Measurements from ENCODE around the gene MYH3. TPM values are rescaled to one million over a fixed set of nuclear protein-coding genes. Genes with fewer than 3 reads are reported as not detected.

MYH3 gene
- total RNA-seq, 2 experiments from 2014 or later: 1.8 to 4.1 TPM

GRCh38 chr17:10683853-10684252 is 26.7 kb upstream of the MYH3 start:
- DNase-seq (no peak), ATAC-seq (no peak)
- TF ChIP-seq, protein P1, sequence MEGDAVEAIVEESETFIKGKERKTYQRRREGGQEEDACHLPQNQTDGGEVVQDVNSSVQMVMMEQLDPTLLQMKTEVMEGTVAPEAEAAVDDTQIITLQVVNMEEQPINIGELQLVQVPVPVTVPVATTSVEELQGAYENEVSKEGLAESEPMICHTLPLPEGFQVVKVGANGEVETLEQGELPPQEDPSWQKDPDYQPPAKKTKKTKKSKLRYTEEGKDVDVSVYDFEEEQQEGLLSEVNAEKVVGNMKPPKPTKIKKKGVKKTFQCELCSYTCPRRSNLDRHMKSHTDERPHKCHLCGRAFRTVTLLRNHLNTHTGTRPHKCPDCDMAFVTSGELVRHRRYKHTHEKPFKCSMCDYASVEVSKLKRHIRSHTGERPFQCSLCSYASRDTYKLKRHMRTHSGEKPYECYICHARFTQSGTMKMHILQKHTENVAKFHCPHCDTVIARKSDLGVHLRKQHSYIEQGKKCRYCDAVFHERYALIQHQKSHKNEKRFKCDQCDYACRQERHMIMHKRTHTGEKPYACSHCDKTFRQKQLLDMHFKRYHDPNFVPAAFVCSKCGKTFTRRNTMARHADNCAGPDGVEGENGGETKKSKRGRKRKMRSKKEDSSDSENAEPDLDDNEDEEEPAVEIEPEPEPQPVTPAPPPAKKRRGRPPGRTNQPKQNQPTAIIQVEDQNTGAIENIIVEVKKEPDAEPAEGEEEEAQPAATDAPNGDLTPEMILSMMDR (IDR thresholded peaks at IDR 0.05): peak; percentile 67
- intact Hi-C loops (cut with micrococcal nuclease): no loop called here
- POLR2A ChIA-PET: interaction anchor here (0.7 kb wide), 1 partner anchor 11 kb away, joined by 3 read pairs; no protein-coding TSS in a partner anchor
- peaks cover 54% of the 10 kb centered on the region for H3K36me3 Mint-ChIP-seq (ENCODE audit: low read depth)
- H3K4me3 Mint-ChIP-seq: no peak overlapping the region
- no peaks in the 10 kb centered on the region for H3K27me3 Mint-ChIP-seq
- no peak overlapping the region for H3K27ac Mint-ChIP-seq
- H3K4me1 Mint-ChIP-seq (ENCODE audit: low read depth): peaks cover 6% of the 10 kb centered on the region
- CTCF ChIA-PET: interaction anchor here (0.7 to 4.9 kb wide), 13 partner anchors 8 to 155 kb away, joined by 3 to 37 read pairs (median 4); no protein-coding TSS in a partner anchor
- no peaks in the 10 kb centered on the region for H3K9me3 Mint-ChIP-seq

GRCh38 chr17:10681866-10682446 is 24.8 kb upstream of the MYH3 start:
- POLR2A ChIA-PET: no interaction called here

DNA sequence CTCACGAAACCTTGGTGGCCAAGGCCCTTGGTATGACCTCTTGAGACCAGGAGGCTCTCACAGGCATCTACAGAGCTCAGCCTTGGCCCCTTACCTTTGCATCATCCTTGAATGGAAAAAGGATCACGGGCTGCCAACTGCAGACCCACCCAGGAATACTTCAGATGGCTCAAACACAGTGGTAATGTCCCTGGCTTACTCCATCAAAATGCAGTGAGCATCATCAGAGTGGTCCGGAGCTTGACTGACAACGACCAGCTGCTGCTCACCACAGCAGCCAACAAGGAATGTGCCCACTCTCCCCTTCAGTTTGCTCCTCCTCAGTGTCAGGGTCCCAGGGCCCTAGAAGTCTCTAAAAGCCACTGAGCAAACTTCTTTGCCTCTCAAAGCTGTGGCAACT is 17.6 kb upstream of the MYH3 start:
- CTCF ChIA-PET: interaction anchor here (0.9 to 1.4 kb wide), 4 partner anchors 9 to 57 kb away, joined by 3 read pairs; no protein-coding TSS in a partner anchor
- TF ChIP-seq, protein P1 (IDR thresholded peaks at IDR 0.05): no peak
- intact Hi-C loops (cut with micrococcal nuclease): no loop called here
- no peaks in the 10 kb centered on the region for H3K27me3 Mint-ChIP-seq
- POLR2A ChIA-PET: no interaction called here
- no peak for DNase-seq
- ATAC-seq: no peak
- H3K27ac Mint-ChIP-seq: no peak overlapping the region
- no peaks in the 10 kb centered on the region for H3K9me3 Mint-ChIP-seq
- no peak overlapping the region for H3K4me3 Mint-ChIP-seq
- peaks cover 28% of the 10 kb centered on the region for H3K36me3 Mint-ChIP-seq (ENCODE audit: low read depth)
- H3K4me1 Mint-ChIP-seq (ENCODE audit: low read depth): no peaks in the 10 kb centered on the region

More at GRCh38 chr17:10681866-10682446, 24.8 kb upstream of the MYH3 start:
- intact Hi-C loops (cut with micrococcal nuclease): no loop called here
- Mint-ChIP-seq H3K4me1 (ENCODE audit: low read depth) (no peaks in the 10 kb centered on the region), H3K9me3 (no peaks in the 10 kb centered on the region), H3K27ac (no peak overlapping the region), H3K36me3 (ENCODE audit: low read depth) (peaks cover 55% of the 10 kb centered on the region), H3K4me3 (no peak overlapping the region), H3K27me3 (no peaks in the 10 kb centered on the region)
- DNase-seq (no peak), ATAC-seq (no peak)
- TF ChIP-seq, protein P1 (IDR thresholded peaks at IDR 0.05): no peak
- CTCF ChIA-PET: interaction anchor here (1.0 to 4.9 kb wide), 2 partner anchors 13 to 35 kb away, joined by 4 to 34 read pairs; no protein-coding TSS in a partner anchor

DNA sequence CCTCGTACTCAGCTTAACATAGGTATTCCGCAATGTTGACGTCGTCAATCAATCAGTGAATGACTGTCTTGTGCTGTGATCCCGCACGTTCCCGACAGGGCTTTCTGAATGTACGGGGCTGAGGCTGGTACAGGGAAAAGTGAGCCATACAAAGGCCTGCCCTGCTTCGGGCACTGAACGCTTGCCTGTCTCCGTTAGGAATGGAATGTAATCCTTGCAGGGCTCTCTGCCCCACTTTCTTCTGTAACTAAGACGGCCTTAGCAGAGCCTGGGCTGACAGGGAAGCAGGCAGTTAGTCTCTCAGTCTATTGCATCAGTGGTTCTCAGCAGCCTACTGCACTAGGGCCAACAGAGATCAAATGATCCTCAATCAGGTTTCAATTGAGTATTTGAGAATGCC is 16.2 kb upstream of the MYH3 start:
- ATAC-seq: no peak

More for the DNA sequence above, 16.2 kb upstream of the MYH3 start:
- TF ChIP-seq, protein P1 (IDR thresholded peaks at IDR 0.05): no peak
- no peak for DNase-seq
- Mint-ChIP-seq H3K27me3 (no peaks in the 10 kb centered on the region), H3K4me1 (ENCODE audit: low read depth) (no peaks in the 10 kb centered on the region), H3K4me3 (no peak overlapping the region), H3K27ac (no peak overlapping the region), H3K9me3 (no peaks in the 10 kb centered on the region), H3K36me3 (ENCODE audit: low read depth) (peaks cover 19% of the 10 kb centered on the region)
- ChIA-PET POLR2A (interaction anchor here (0.9 kb wide), 1 partner anchor 10 kb away, joined by 3 read pairs; no protein-coding TSS in a partner anchor), CTCF (interaction anchor here (1.0 to 1.5 kb wide), 2 partner anchors 27 to 56 kb away, joined by 5 to 6 read pairs; no protein-coding TSS in a partner anchor)
- intact Hi-C loops (cut with micrococcal nuclease): no loop called here
